HepG2 (cell line): ENCODE measurements around the gene IL11RA. TPM values are rescaled to one million over a fixed set of nuclear protein-coding genes. Genes with fewer than 3 reads are reported as not detected.
A peak's percentile ranks its signal among the peaks of the same experiment; 100 is the strongest.

ENCODE experiments used
- ATAC-seq: fragments of 200-7000 bp; cut with Tn5 transposase; 3 replicates; pipeline ENCODE4 v1.9.1; 2020; ENCODE audit warnings: mild to moderate bottlenecking, moderate library complexity
- BruUV-seq: library from RNA; stranded (reverse); fragments of 400-500 nt; replicated peaks from 2 replicates; lab custom pipeline; 2021; lab: Mats Ljungman, UMichigan
- CTCF ChIA-PET: fragments of 300-600 bp; formaldehyde crosslinking; extraction: SDS; loops from one replicate; lab custom pipeline; 2021; ENCODE audit warnings: low total read pairs, inconsistent platforms, low intra/inter-chr PET ratio; lab: Yijun Ruan, JAX
- POLR2A ChIA-PET: fragments of 350-600 bp; sonication (Branson Sonifier 250); formaldehyde crosslinking; loops from one replicate; lab custom pipeline; 2020; ENCODE audit warnings: antibody characterized with exemption, inconsistent platforms; lab: Yijun Ruan, JAX
- DNase-seq: peaks from one replicate; pipeline ENCODE4 v3.0.0-alpha.2; 2015; ENCODE audit warnings: low spot score
- FAIRE-seq: peaks from 3 replicates; lab custom pipeline; 2011; peaks lifted over from hg19 to GRCh38; lab: Jason Lieb, UNC
- H2AFZ ChIP-seq: one replicate; pipeline ENCODE4 v1.6.1; 2011; ENCODE audit warnings: low read length, inconsistent platforms
- H3K27ac ChIP-seq: fragments of 300-600 bp; 3 replicates; pipeline ENCODE4 v1.8.0; 2011; ENCODE audit warnings: mixed run types, mild to moderate bottlenecking, mixed read lengths, low read length, inconsistent platforms; ENCODE audit not compliant: insufficient read depth; ENCODE audit errors: extremely low read length
- H3K27me3 ChIP-seq, 2 experiments: fragments of 200-600 bp in 1 of 2; 2 replicates in 1 of 2; 3 replicates in 1 of 2; pipeline versions ENCODE4 v1.6.0 to v1.8.0; 2011; ENCODE audit warnings: low read length in 2 of 2, mild to moderate bottlenecking in 2 of 2, moderate library complexity in 2 of 2, inconsistent platforms in 1 of 2; ENCODE audit not compliant: insufficient read depth in 2 of 2, control insufficient read depth in 1 of 2
- H3K36me3 ChIP-seq, 2 experiments: fragments of 200-600 bp in 1 of 2; replicated peaks in 1 of 2; 2 replicates in 1 of 2; 3 replicates in 1 of 2; pipeline versions ENCODE4 v1.5.1 to v1.8.0; 2011; ENCODE audit warnings: low read length in 2 of 2, inconsistent platforms in 1 of 2; ENCODE audit not compliant: insufficient read depth in 2 of 2, control insufficient read depth in 1 of 2
- H3K4me1 ChIP-seq: 2 replicates; pipeline ENCODE4 v1.5.1; 2012; ENCODE audit warnings: low read length, inconsistent platforms; ENCODE audit not compliant: insufficient read depth
- H3K4me2 ChIP-seq: 2 replicates; pipeline ENCODE4 v1.6.0; 2011; ENCODE audit warnings: low read depth, low read length, inconsistent platforms
- H3K4me3 ChIP-seq, 3 experiments: fragments of 200-600 bp in 1 of 3; sonication (generic), shearing (Covaris generic) in 1 of 3; replicated peaks in 1 of 3; 2 replicates each; pipeline ENCODE4 v1.5.1; 2011 to 2016; ENCODE audit warnings: low read length in 3 of 3, inconsistent platforms in 2 of 3, low read depth in 2 of 3, mild to moderate bottlenecking in 2 of 3, control low read depth in 1 of 3, mixed read lengths in 1 of 3; ENCODE audit not compliant: insufficient read depth in 1 of 3
- H3K79me2 ChIP-seq: one replicate; pipeline ENCODE4 v1.6.1; 2011; ENCODE audit warnings: low read length, inconsistent platforms; ENCODE audit not compliant: insufficient read depth
- H3K9ac ChIP-seq: 2 replicates; pipeline ENCODE4 v1.6.0; 2011; ENCODE audit warnings: mild to moderate bottlenecking, low read depth, low read length, inconsistent platforms; ENCODE audit not compliant: insufficient read depth
- H3K9me3 ChIP-seq: 2 replicates; pipeline ENCODE4 v1.5.1; 2012; ENCODE audit warnings: mild to moderate bottlenecking, low read length
- H4K20me1 ChIP-seq: 2 replicates; pipeline ENCODE4 v1.6.0; 2011; ENCODE audit warnings: inconsistent platforms, mild to moderate bottlenecking, low read length, moderate library complexity; ENCODE audit not compliant: insufficient read depth
- BCL6 ChIP-seq: IDR thresholded peaks from 2 replicates; pipeline ENCODE4 v1.6.1; 2016; ENCODE audit warnings: missing genetic modification reagents, missing compliant biosample characterization
- CREB1 ChIP-seq, 2 experiments: fragments of 450-650 bp in 1 of 2; IDR thresholded peaks; 2 replicates each; pipeline ENCODE4 v1.6.1; 2016 to 2017; ENCODE audit warnings: control low read depth in 1 of 2, mild to moderate bottlenecking in 1 of 2, missing compliant biosample characterization in 1 of 2, missing genetic modification characterization in 1 of 2
- FLYWCH1 ChIP-seq: sonication (generic); formaldehyde crosslinking; IDR thresholded peaks from 2 replicates; pipeline ENCODE4 v1.8.1; 2023; ENCODE audit warnings: mild to moderate bottlenecking, missing genetic modification reagents
- GABPB1 ChIP-seq: IDR thresholded peaks from 2 replicates; pipeline ENCODE4 v1.6.1; 2016; ENCODE audit warnings: mild to moderate bottlenecking, missing genetic modification reagents, moderate library complexity, missing compliant biosample characterization
- HNRNPLL ChIP-seq: fragments of 200-400 bp; formaldehyde crosslinking; IDR thresholded peaks from 2 replicates; pipeline ENCODE4 v1.6.1; 2017; ENCODE audit warnings: mild to moderate bottlenecking, low read depth, low read length; ENCODE audit not compliant: poor library complexity, severe bottlenecking
- KMT2B ChIP-seq: IDR thresholded peaks from 2 replicates; pipeline ENCODE4 v1.6.1; 2016; ENCODE audit warnings: missing genetic modification reagents, missing compliant biosample characterization
- MXI1 ChIP-seq: IDR thresholded peaks from 3 replicates; pipeline ENCODE4 v1.6.1; 2012; ENCODE audit warnings: low read depth, low read length, inconsistent platforms, borderline replicate concordance
- RAD21 ChIP-seq: fragments of 450-650 bp; formaldehyde crosslinking; IDR thresholded peaks from 2 replicates; pipeline ENCODE4 v1.5.0; 2020; ENCODE audit warnings: mild to moderate bottlenecking
- REL ChIP-seq: sonication (generic); formaldehyde crosslinking; conservative IDR thresholded peaks from 2 replicates; pipeline ENCODE4 v1.8.0; 2022; ENCODE audit warnings: mild to moderate bottlenecking, missing genetic modification reagents, moderate library complexity
- SIX1 ChIP-seq: sonication (generic); formaldehyde crosslinking; IDR thresholded peaks from 2 replicates; pipeline ENCODE4 v1.4.0; 2020; ENCODE audit warnings: missing genetic modification reagents, borderline replicate concordance
- ZNF225 ChIP-seq: sonication (generic); formaldehyde crosslinking; IDR thresholded peaks from 2 replicates; pipeline ENCODE4 v1.4.0; 2020; ENCODE audit warnings: mild to moderate bottlenecking, missing genetic modification reagents
- WGBS: methylation state at CpG from one replicate; pipeline ENCODE4 v1.1.6; 2017; ENCODE audit warnings: low lambda C conversion rate; 5-methylcytosine and 5-hydroxymethylcytosine counted together
- in situ Hi-C: cut with HindIII; loops from 2 replicates; pipeline ENCODE4 v1.10.0; 2017; ENCODE audit warnings: low pct_unique_long_range_greater_than_20kb; ENCODE audit not compliant: extremely low pct_ligation_motif_present
- intact Hi-C: fragments of 100-400 bp; cut with micrococcal nuclease; formaldehyde crosslinking; loops from one replicate; pipeline ENCODE4 v1.10.0; 2022; ENCODE audit not compliant: unreplicated experiment
- polyA plus RNA-seq, 8 experiments: library from polyadenylated mRNA; depleted of rRNA in 3 of 8; stranded (reverse) in 7 of 8; unstranded in 1 of 8; fragments of >200 nt; fragmentation: Illumina TruSeq in 4 of 8; extraction: Trizol in 4 of 8; gene quantifications; 2 replicates each; pipeline versions ENCODE4 v1.2.1 to v1.2.3, GENCODE V29; 2011 to 2016; ENCODE audit warnings: low read depth in 4 of 8, missing spikeins in 1 of 8, mixed read lengths in 1 of 8; ENCODE audit not compliant: insufficient read depth in 1 of 8
- total RNA-seq, 5 experiments: library from RNA; depleted of rRNA; stranded (reverse); fragments of >200 nt; fragmentation: Illumina TruSeq; extraction: Trizol; gene quantifications; 2 replicates each; pipeline ENCODE4 v1.2.3, GENCODE V29; 2016; ENCODE audit warnings: low read depth in 1 of 5
- TF ChIP-seq, protein P1 (sequence below): sonication (generic); formaldehyde crosslinking; IDR thresholded peaks from 2 replicates; pipeline ENCODE4 v1.4.0; 2020; ENCODE audit warnings: missing genetic modification reagents
- TF ChIP-seq, protein P2 (sequence below): sonication (generic); formaldehyde crosslinking; IDR thresholded peaks from 2 replicates; pipeline ENCODE4 v1.5.0; 2020; ENCODE audit warnings: mild to moderate bottlenecking, missing genetic modification reagents, borderline replicate concordance
- TF ChIP-seq, protein P3 (sequence below): sonication (generic); formaldehyde crosslinking; IDR thresholded peaks from 2 replicates; pipeline ENCODE4 v1.4.0; 2020; ENCODE audit warnings: missing genetic modification reagents, borderline replicate concordance

IL11RA gene
- total and polyA plus RNA-seq, 2 of the 13 experiments (the other 11 are each of a cell fraction or from before 2014, with no cell fraction given), result 2.0 to 4.2 TPM

DNA sequence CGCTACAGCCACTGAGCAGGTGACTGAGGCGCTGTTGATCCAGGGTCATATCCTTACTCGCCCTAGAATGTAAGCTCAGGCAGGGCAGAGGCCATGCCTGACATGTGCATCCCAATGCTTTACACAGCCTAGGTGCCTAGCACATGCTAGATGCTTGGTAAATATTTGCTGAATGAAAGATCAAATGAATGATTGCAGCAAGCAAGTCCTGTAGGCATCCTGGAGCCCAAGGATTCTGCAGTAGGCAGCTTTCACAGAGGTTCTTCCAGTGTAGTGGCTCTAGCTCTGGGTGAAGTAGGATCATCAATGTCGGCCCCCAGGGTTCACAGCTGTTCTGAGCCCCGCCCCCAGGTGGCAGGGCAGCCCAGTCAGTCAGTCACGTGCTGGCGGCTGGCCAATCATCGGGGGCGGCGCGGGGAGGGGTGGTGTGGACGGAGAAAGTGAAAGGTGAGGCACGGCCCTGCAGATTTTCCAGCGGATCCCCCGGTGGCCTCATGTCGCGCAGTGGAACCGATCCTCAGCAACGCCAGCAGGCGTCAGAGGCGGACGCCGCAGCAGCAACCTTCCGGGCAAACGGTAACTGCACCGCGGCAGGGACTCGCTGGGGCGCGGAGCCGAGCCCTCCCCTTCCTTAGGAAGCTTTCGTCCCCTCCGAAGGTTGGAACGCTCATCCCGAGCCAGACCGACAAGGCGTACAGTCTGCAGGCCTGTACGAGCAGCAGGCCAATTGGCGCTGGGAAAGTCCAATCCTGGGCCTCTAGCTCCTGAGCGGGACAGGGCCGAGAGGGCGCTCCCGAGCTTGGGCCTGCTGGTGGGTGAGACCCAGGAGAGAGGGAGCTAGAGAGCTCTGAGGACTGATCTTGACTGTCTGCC is 5.5 kb upstream of the IL11RA start, which contains the start of gene GALT:
GALT (plus strand) TSS at position 465 of the 873 bp plus-strand sequence; CDS start at position 495, 30 bp downstream.
- Histone ChIP-seq H3K36me3 (peaks cover 8 to 18% of the 10 kb centered on the region in 2 experiments), H4K20me1 (no peaks in the 10 kb centered on the region), H3K4me2 (peak within 1 kb of the TSS; percentile 86), H3K27ac (peak within 1 kb of the TSS; percentile 95), H3K4me1 (peaks cover 75% of the 10 kb centered on the region), H2AFZ (no peak within 1 kb of the TSS), H3K27me3 (no peaks in the 10 kb centered on the region; a peak in 1 of 5 replicates), H3K9me3 (no peaks in the 10 kb centered on the region), H3K9ac (peak within 1 kb of the TSS; percentile 89), H3K79me2 (peaks cover 16% of the 10 kb centered on the region), H3K4me3 (peak within 1 kb of the TSS; percentile 75 to 88 (median 78))
- ChIA-PET CTCF (interaction anchor here (1.6 to 2.7 kb wide), 4 partner anchors 9 to 55 kb away, joined by 4 to 12 read pairs (median 7); partner anchors contain the start of gene SIGMAR1), POLR2A (interaction anchor here (0.7 to 4.1 kb wide), 11 partner anchors 9 to 55 kb away, joined by 3 to 100 read pairs (median 4); partner anchors contain the start of genes ARID3C, CCL27, DCTN3 and RPP25L)
- 1% methylated on average over 8 of the region's 43 CpGs for WGBS
- no TSS peak for BruUV-seq
- peak; percentile 82 for ATAC-seq
- peak; percentile 87 for DNase-seq
- in situ Hi-C loops, result no loop called here
- intact Hi-C loops, result no loop called here
- peak; percentile 79 for FAIRE-seq
- peak; percentile 72; the same call in 1 of the 3 replicates for TF ChIP-seq MXI1
- TF ChIP-seq SIX1 (CRISPR knock-in tag), result no peak
- TF ChIP-seq HNRNPLL, result peak; percentile 72
- TF ChIP-seq CREB1 (IDR thresholded peaks at IDR 0.05), result peak; percentile 60
- no peak; the same call in 1 of the 2 replicates for TF ChIP-seq CREB1 (CRISPR knock-in tag; IDR thresholded peaks at IDR 0.05)
- TF ChIP-seq REL (CRISPR knock-in tag), result peak; percentile 87; the same call in 1 of the 2 replicates
- TF ChIP-seq, protein P1, sequence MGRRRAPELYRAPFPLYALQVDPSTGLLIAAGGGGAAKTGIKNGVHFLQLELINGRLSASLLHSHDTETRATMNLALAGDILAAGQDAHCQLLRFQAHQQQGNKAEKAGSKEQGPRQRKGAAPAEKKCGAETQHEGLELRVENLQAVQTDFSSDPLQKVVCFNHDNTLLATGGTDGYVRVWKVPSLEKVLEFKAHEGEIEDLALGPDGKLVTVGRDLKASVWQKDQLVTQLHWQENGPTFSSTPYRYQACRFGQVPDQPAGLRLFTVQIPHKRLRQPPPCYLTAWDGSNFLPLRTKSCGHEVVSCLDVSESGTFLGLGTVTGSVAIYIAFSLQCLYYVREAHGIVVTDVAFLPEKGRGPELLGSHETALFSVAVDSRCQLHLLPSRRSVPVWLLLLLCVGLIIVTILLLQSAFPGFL, result no peak
- no peak for TF ChIP-seq FLYWCH1
- TF ChIP-seq RAD21, result peak; percentile 60
- no peak for TF ChIP-seq ZNF225 (CRISPR knock-in tag)
- TF ChIP-seq BCL6 (CRISPR knock-in tag), result peak; percentile 39
- peak; percentile 80 for TF ChIP-seq GABPB1 (CRISPR knock-in tag)
- TF ChIP-seq, protein P2, sequence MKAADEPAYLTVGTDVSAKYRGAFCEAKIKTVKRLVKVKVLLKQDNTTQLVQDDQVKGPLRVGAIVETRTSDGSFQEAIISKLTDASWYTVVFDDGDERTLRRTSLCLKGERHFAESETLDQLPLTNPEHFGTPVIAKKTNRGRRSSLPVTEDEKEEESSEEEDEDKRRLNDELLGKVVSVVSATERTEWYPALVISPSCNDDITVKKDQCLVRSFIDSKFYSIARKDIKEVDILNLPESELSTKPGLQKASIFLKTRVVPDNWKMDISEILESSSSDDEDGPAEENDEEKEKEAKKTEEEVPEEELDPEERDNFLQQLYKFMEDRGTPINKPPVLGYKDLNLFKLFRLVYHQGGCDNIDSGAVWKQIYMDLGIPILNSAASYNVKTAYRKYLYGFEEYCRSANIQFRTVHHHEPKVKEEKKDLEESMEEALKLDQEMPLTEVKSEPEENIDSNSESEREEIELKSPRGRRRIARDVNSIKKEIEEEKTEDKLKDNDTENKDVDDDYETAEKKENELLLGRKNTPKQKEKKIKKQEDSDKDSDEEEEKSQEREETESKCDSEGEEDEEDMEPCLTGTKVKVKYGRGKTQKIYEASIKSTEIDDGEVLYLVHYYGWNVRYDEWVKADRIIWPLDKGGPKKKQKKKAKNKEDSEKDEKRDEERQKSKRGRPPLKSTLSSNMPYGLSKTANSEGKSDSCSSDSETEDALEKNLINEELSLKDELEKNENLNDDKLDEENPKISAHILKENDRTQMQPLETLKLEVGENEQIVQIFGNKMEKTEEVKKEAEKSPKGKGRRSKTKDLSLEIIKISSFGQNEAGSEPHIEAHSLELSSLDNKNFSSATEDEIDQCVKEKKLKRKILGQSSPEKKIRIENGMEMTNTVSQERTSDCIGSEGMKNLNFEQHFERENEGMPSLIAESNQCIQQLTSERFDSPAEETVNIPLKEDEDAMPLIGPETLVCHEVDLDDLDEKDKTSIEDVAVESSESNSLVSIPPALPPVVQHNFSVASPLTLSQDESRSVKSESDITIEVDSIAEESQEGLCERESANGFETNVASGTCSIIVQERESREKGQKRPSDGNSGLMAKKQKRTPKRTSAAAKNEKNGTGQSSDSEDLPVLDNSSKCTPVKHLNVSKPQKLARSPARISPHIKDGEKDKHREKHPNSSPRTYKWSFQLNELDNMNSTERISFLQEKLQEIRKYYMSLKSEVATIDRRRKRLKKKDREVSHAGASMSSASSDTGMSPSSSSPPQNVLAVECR (CRISPR knock-in tag), result peak; percentile 92
- TF ChIP-seq, protein P3, sequence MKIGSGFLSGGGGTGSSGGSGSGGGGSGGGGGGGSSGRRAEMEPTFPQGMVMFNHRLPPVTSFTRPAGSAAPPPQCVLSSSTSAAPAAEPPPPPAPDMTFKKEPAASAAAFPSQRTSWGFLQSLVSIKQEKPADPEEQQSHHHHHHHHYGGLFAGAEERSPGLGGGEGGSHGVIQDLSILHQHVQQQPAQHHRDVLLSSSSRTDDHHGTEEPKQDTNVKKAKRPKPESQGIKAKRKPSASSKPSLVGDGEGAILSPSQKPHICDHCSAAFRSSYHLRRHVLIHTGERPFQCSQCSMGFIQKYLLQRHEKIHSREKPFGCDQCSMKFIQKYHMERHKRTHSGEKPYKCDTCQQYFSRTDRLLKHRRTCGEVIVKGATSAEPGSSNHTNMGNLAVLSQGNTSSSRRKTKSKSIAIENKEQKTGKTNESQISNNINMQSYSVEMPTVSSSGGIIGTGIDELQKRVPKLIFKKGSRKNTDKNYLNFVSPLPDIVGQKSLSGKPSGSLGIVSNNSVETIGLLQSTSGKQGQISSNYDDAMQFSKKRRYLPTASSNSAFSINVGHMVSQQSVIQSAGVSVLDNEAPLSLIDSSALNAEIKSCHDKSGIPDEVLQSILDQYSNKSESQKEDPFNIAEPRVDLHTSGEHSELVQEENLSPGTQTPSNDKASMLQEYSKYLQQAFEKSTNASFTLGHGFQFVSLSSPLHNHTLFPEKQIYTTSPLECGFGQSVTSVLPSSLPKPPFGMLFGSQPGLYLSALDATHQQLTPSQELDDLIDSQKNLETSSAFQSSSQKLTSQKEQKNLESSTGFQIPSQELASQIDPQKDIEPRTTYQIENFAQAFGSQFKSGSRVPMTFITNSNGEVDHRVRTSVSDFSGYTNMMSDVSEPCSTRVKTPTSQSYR, result no peak; the same call in 1 of the 2 replicates
- peak; percentile 75 for TF ChIP-seq KMT2B
